HUES48 (cell line): ENCODE results near the gene BMP7.
A peak's percentile ranks its signal among the peaks of the same experiment; 100 is the strongest.

ENCODE experiments used
- H3K27ac ChIP-seq: one replicate; pipeline ENCODE4 v1.7.0; 2013; ENCODE audit warnings: low read depth, low read length, inconsistent platforms
- H3K27me3 ChIP-seq: 2 replicates; pipeline ENCODE4 v1.6.1; 2013; ENCODE audit warnings: mild to moderate bottlenecking, low read length; ENCODE audit not compliant: control insufficient read depth, insufficient read depth
- H3K36me3 ChIP-seq: 2 replicates; pipeline ENCODE4 v1.6.1; 2013; ENCODE audit warnings: low read length; ENCODE audit not compliant: control insufficient read depth, insufficient read depth
- H3K4me1 ChIP-seq: 2 replicates; pipeline ENCODE4 v1.6.1; 2013; ENCODE audit warnings: mild to moderate bottlenecking, low read length; ENCODE audit not compliant: control insufficient read depth, insufficient read depth
- H3K4me3 ChIP-seq: 2 replicates; pipeline ENCODE4 v1.5.1; 2013; ENCODE audit warnings: mild to moderate bottlenecking, low read depth, low read length
- H3K9ac ChIP-seq: 2 replicates; pipeline ENCODE4 v1.6.1; 2013; ENCODE audit warnings: mild to moderate bottlenecking, low read depth, low read length, moderate library complexity
- H3K9me3 ChIP-seq: 2 replicates; pipeline ENCODE4 v1.6.1; 2013; ENCODE audit warnings: low read length; ENCODE audit not compliant: control insufficient read depth, insufficient read depth

Gene BMP7

DNA sequence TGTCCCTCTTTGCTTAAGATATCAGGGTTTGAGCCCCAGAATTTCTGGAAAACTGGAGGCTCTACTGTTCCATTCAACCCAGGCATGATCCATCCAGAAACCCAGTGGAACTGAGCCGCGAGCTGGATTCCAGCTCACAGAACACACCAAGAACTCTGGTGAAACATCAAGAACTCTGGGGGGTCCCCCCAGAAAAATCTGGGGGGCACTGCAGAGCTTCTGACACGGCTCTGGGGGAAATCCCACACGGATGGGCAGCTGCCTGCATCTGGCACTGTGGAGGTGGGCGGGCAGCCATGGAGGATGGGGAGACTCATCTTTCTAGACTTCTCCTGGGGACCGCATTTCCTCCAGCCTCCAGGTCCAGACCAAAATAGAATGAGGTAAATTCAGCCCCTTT is 51.0 kb downstream of the BMP7 start:
- Histone ChIP-seq H3K4me1 (peaks cover 23% of the 10 kb centered on the region), H3K4me3 (no peak overlapping the region), H3K27ac (no peak overlapping the region), H3K9me3 (no peaks in the 10 kb centered on the region), H3K36me3 (peaks cover 13% of the 10 kb centered on the region; the same call in 1 of the 2 replicates), H3K9ac (no peak overlapping the region), H3K27me3 (no peaks in the 10 kb centered on the region)

GRCh38 chr20:57214948-57215347 is 51.5 kb downstream of the BMP7 start:
- Histone ChIP-seq H3K9me3 (no peaks in the 10 kb centered on the region), H3K27me3 (no peaks in the 10 kb centered on the region), H3K36me3 (peaks cover 13% of the 10 kb centered on the region; the same call in 1 of the 2 replicates), H3K27ac (no peak overlapping the region), H3K9ac (no peak overlapping the region), H3K4me3 (no peak overlapping the region), H3K4me1 (peaks cover 23% of the 10 kb centered on the region)

DNA sequence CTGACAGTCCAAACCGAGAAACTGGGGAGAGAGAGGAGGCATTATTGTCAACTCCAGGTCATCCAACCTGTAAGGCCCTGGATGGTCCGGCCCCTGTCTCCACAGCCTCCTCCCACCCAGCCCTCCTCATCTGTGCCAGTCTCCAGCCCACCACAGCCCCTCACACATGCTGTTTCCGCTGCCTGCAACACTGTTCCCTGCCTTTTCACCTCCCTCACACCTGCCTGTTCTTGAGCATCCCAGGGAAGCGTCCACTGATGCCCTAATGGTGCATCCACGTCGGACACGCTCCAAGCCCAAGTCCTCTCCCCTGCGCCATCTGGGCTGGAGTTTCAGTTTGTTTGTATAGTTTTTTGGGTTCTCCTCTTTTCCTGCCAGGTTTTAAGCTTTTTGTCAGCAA is 52.0 kb downstream of the BMP7 start:
- Histone ChIP-seq H3K27me3 (no peaks in the 10 kb centered on the region), H3K4me1 (peaks cover 23% of the 10 kb centered on the region), H3K36me3 (peaks cover 13% of the 10 kb centered on the region; the same call in 1 of the 2 replicates), H3K4me3 (no peak overlapping the region), H3K9ac (no peak overlapping the region), H3K27ac (no peak overlapping the region), H3K9me3 (no peaks in the 10 kb centered on the region)

GRCh38 chr20:57213924-57214323 is 52.5 kb downstream of the BMP7 start:
- peaks cover 10% of the 10 kb centered on the region; the same call in 1 of the 2 replicates for H3K36me3 ChIP-seq
- H3K4me1 ChIP-seq = peaks cover 23% of the 10 kb centered on the region
- H3K27ac ChIP-seq = no peak overlapping the region
- no peaks in the 10 kb centered on the region for H3K27me3 ChIP-seq
- no peak overlapping the region for H3K9ac ChIP-seq
- no peak overlapping the region for H3K4me3 ChIP-seq
- H3K9me3 ChIP-seq = no peaks in the 10 kb centered on the region

DNA sequence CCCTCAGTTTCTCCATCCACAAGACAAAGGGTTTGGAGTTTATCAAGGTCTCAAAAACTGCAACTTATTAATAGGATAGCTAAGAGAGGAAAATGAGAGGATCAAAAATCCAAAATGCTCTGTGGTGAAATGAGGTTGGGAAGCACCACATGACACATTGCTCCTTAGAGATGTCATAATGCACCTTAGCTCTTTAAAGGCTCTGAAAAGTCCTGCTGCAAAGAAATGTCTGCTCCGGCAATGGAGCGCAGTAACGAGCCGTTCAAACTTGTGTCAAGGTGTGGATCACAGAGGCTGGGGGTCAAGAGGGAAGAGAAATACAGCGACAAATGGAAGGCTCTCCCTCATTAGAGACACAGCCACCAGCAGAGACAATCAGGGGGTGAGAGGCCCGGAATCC is 53.1 kb downstream of the BMP7 start:
- Histone ChIP-seq H3K9ac (no peak overlapping the region), H3K4me1 (peaks cover 23% of the 10 kb centered on the region), H3K36me3 (0 out of 2 replicates have a peak, but pooled peaks cover 5% of the 10 kb centered on the region), H3K27me3 (no peaks in the 10 kb centered on the region), H3K9me3 (no peaks in the 10 kb centered on the region), H3K27ac (no peak overlapping the region), H3K4me3 (no peak overlapping the region)

DNA sequence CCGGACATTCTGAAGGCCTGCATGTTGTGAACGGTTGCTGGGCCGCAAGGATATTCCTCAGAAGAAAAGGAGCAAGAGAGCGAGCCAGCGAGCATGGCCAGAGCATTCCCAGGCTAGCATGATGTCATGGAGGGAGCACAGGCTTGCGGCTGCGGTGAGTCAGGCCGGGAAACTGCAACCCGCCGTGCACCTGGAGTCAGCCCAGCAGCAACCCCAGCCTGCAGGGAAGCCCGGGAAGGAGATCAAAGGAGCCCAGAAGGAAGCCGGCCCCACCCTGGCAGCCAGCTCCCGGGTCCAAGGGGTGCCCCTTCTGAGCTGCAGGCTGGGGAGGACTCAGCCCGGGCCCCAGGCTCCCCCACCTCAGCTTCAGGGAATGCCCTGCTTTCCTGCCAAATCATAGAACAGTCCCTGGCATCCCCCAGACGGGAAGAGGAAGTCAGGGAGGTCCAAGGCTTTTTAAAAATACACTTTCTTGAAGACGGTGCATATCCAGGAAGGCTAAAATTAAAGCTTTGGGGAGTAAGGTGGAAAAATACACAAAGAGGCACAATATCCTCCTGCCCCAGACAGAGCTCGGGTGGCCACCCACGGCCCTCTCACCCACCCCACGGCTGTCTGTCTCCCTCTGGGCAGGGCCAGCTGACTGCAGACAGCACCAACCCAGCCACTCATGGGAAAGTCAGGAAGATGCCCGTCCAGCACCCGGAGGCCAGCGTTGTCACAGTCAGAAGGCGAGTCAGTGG is 53.7 kb downstream of the BMP7 start:
- peak overlapping the region; percentile 81 for H3K27ac ChIP-seq

GRCh38 chr20:57211908-57212533 is 54.4 kb downstream of the BMP7 start:
- no peaks in the 10 kb centered on the region for H3K9me3 ChIP-seq
- peak overlapping the region; percentile 2; the same call in 1 of the 2 replicates for H3K9ac ChIP-seq
- H3K4me3 ChIP-seq = 0 out of 2 replicates have a peak overlapping the region, but pooled peaks have one; percentile 27
- H3K36me3 ChIP-seq = no peaks in the 10 kb centered on the region
- H3K27me3 ChIP-seq = no peaks in the 10 kb centered on the region
- peaks cover 23% of the 10 kb centered on the region for H3K4me1 ChIP-seq
- peak overlapping the region; percentile 81 for H3K27ac ChIP-seq

More for the DNA sequence above, 53.7 kb downstream of the BMP7 start:
- Histone ChIP-seq H3K27me3 (no peaks in the 10 kb centered on the region), H3K9me3 (no peaks in the 10 kb centered on the region), H3K36me3 (no peaks in the 10 kb centered on the region), H3K9ac (peak overlapping the region; percentile 2; the same call in 1 of the 2 replicates), H3K4me3 (0 out of 2 replicates have a peak overlapping the region, but pooled peaks have one; percentile 27), H3K4me1 (peaks cover 23% of the 10 kb centered on the region)

GRCh38 chr20:57211406-57211805 is 55.0 kb downstream of the BMP7 start:
- Histone ChIP-seq H3K9ac (no peak overlapping the region), H3K4me1 (peaks cover 23% of the 10 kb centered on the region), H3K9me3 (no peaks in the 10 kb centered on the region), H3K4me3 (no peak overlapping the region), H3K36me3 (no peaks in the 10 kb centered on the region), H3K27me3 (no peaks in the 10 kb centered on the region), H3K27ac (peak overlapping the region; percentile 81)

DNA sequence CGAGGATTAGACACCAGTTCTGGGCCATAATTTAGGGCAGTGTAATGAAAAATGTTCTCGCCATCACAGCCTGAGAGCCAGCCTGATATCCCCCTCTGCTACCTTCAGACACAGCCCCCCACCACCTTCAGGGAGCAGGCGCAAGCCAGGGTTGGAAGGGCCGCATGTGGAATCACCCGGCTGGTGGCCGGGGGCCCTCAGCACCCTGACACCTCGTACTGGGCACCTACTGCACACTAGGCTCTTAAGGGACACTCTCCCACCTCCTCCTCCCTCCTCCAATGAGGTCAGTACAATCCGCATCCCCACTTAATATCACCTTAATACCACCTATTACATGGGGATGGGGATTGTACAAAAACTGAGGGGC is 55.5 kb downstream of the BMP7 start:
- peaks cover 23% of the 10 kb centered on the region for H3K4me1 ChIP-seq

DNA sequence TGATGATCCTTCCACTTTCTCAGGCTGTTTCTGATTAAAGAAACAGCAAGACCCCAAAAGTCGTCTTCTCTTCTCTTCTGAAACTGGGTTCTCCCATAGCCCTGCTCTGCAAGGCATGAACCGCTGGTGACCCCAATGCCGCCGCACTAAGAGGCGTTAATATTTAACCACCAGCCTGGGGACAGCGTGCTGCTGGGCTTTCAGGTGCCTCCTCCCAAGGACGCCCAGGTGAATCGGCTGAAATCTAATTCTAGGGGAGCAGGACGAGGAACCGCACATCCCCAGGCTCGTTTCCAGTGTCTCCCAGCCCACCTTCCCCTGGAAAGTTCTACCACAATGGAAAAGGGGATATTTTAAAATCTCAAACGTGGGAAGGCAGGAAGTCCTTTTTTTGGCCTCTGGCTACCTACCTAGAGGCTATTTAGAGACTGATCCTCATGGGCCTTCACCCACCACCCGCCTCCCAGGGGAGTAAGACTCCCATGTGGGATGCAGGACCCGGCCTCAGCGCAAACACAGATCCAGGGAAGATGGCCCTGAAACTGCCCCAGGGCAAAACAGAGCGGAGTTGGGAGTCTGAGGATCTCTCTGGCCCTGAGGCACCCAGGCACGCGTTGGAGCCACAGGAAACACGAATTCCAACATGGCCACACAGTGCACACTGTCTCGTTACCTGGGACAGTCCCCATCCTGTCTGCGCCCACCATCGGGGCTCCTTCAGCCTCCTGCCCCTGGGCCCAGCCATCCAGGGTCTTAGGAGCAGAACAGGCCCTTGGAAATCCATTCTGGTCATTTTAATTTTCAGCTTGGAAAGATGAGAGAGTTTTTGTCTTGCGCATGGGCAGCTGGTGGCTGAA is 56.2 kb downstream of the BMP7 start:
- peaks cover 23% of the 10 kb centered on the region for H3K4me1 ChIP-seq
- no peak overlapping the region for H3K9ac ChIP-seq
- no peaks in the 10 kb centered on the region for H3K27me3 ChIP-seq
- H3K9me3 ChIP-seq = no peaks in the 10 kb centered on the region
- H3K36me3 ChIP-seq = no peaks in the 10 kb centered on the region
- H3K4me3 ChIP-seq = no peak overlapping the region
- H3K27ac ChIP-seq = no peak overlapping the region

More for the DNA sequence above, 55.5 kb downstream of the BMP7 start:
- no peaks in the 10 kb centered on the region for H3K36me3 ChIP-seq
- H3K27me3 ChIP-seq = no peaks in the 10 kb centered on the region
- H3K4me3 ChIP-seq = no peak overlapping the region
- no peak overlapping the region for H3K27ac ChIP-seq
- no peak overlapping the region for H3K9ac ChIP-seq
- H3K9me3 ChIP-seq = no peaks in the 10 kb centered on the region
